Gastroesophageal sphincter (tissue), 4 donors: ENCODE data around the gene CASP5. TPM values are rescaled to one million over a fixed set of nuclear protein-coding genes. Genes with fewer than 3 reads are reported as not detected.
"Not testable (repeated sequence)": the region's sequence is repeated elsewhere in the genome, so short reads cannot be mapped to it uniquely, and the experiment has no call there.

Experiments
- ATAC-seq: fragments of 150-250 bp; one replicate; pipeline ENCODE4 v1.9.1; 2016; ENCODE audit warnings: mild to moderate bottlenecking, moderate library complexity
- H3K27ac ChIP-seq, 4 donors: fragments of 200-600 bp; sonication (generic) in 3 of 4; 1 replicate in 3 of 4; 2 replicates in 1 of 4; pipeline ENCODE4 v1.5.1; 2016 to 2019
- H3K27me3 ChIP-seq: fragments of 200-600 bp; sonication (generic); one replicate; pipeline ENCODE4 v1.5.1; 2019
- H3K36me3 ChIP-seq, 2 donors: fragments of 200-600 bp; sonication (generic); one replicate each; pipeline ENCODE4 v1.5.1; 2019; ENCODE audit warnings: control low read depth in 1 of 2
- H3K4me1 ChIP-seq, 3 donors: fragments of 200-600 bp; sonication (generic); 1 replicate in 2 of 3; 2 replicates in 1 of 3; pipeline ENCODE4 v1.5.1; 2016 to 2019; ENCODE audit warnings: control low read depth in 2 of 3
- H3K4me3 ChIP-seq, 2 donors: fragments of 200-600 bp; sonication (generic); one replicate each; pipeline ENCODE4 v1.5.1; 2019; ENCODE audit warnings: mild to moderate bottlenecking in 1 of 2, moderate library complexity in 1 of 2
- H3K9me3 ChIP-seq, 3 donors: fragments of 200-600 bp; sonication (generic); one replicate each; pipeline ENCODE4 v1.5.1; 2017 to 2019; ENCODE audit warnings: control low read depth in 2 of 3
- CTCF ChIP-seq, 4 experiments: fragments of 200-600 bp in 2 of 4; fragments of 450-650 bp in 2 of 4; sonication (generic) in 1 of 4; IDR thresholded peaks; one replicate each; pipeline ENCODE4 v1.5.1; 2017 to 2019; ENCODE audit warnings: antibody characterized with exemption in 4 of 4, mild to moderate bottlenecking in 2 of 4, moderate library complexity in 2 of 4
- EP300 ChIP-seq: sonication (generic); formaldehyde crosslinking; IDR thresholded peaks from one replicate; pipeline ENCODE4 v1.6.1; 2017; ENCODE audit warnings: antibody characterized with exemption, mild to moderate bottlenecking
- POLR2A ChIP-seq, 2 donors: fragments of 450-650 bp; IDR thresholded peaks; one replicate each; pipeline ENCODE4 v1.6.1; 2017; ENCODE audit warnings: antibody characterized with exemption in 2 of 2, mild to moderate bottlenecking in 2 of 2, moderate library complexity in 1 of 2
- POLR2AphosphoS5 ChIP-seq: sonication (generic); formaldehyde crosslinking; IDR thresholded peaks from one replicate; pipeline ENCODE4 v1.6.1; 2017; ENCODE audit warnings: antibody characterized with exemption
- WGBS, 2 donors: methylation state at CpG; one replicate each; pipeline ENCODE4 v1.1.5; 2018; ENCODE audit warnings: low coverage in 1 of 2; 5-methylcytosine and 5-hydroxymethylcytosine counted together
- total RNA-seq, 4 donors: library from RNA; depleted of rRNA; stranded (reverse); fragments of >200 nt; gene quantifications; one replicate each; pipeline ENCODE4 v1.1.0, GENCODE V29; 2016

CASP5 gene
- total RNA-seq, 4 donors from 2014 or later, result 0.67 TPM; not detected in 3

- no peak for TF ChIP-seq EP300
- TF ChIP-seq POLR2A (IDR thresholded peaks at IDR 0.05), result no peak
- no peak for TF ChIP-seq CTCF (IDR thresholded peaks at IDR 0.05)
- TF ChIP-seq POLR2AphosphoS5, result no peak
- WGBS, 2 donors, result 69 to 86% methylated on average over 1 to 2 of the region's 2 CpGs
- Histone ChIP-seq H3K4me3 (no peak overlapping the region), H3K27me3 (no peaks in the 10 kb centered on the region), H3K36me3 (no peaks in the 10 kb centered on the region), H3K27ac (no peak overlapping the region), H3K4me1 (peaks cover 0 to 6% (median 0%) of the 10 kb centered on the region in 3 donors), H3K9me3 (no peaks in the 10 kb centered on the region)
- no peak for ATAC-seq
Measured at GRCh38 chr11:105040703-105041102, 17.7 kb upstream of the CASP5 start.

GRCh38 chr11:105034813-105035620 lies 12.0 kb upstream of the CASP5 start, which contains the start of gene CASP1:
CASP1 (minus strand) TSS chr11:105035144; CDS start chr11:105035113, 31 bp downstream.
- Histone ChIP-seq H3K9me3 (no peaks in the 10 kb centered on the region), H3K27ac (peak within 1 kb of the TSS; percentile 31 to 76 (median 66)), H3K27me3 (no peaks in the 10 kb centered on the region), H3K4me3 (peak within 1 kb of the TSS; percentile 31 to 42), H3K36me3 (peaks cover 0 to 5% of the 10 kb centered on the region in 2 donors), H3K4me1 (peaks cover 0 to 4% (median 2%) of the 10 kb centered on the region in 3 donors)
- WGBS, 2 donors, result 24 to 42% methylated on average over 3 of the region's 3 CpGs
- TF ChIP-seq POLR2A (IDR thresholded peaks at IDR 0.05) (no peak), POLR2AphosphoS5 (peak; percentile 73)
- ATAC-seq, result peak; percentile 88

GRCh38 chr11:105034388-105034787 lies 11.4 kb upstream of the CASP5 start:
- Histone ChIP-seq H3K36me3 (peaks cover 0 to 12% of the 10 kb centered on the region in 2 donors), H3K4me3 (peak overlapping the region; percentile 31 to 42), H3K27ac (peak overlapping the region in 3 of 4 donors; percentile 63 to 76 (median 70))
- not testable (repeated sequence) for ATAC-seq, H3K9me3 ChIP-seq, H3K4me1 ChIP-seq, H3K27me3 ChIP-seq
- 46 to 54% methylated on average over 2 of the region's 2 CpGs for WGBS, 2 donors

- Histone ChIP-seq H3K9me3 (no peaks in the 10 kb centered on the region), H3K27me3 (no peaks in the 10 kb centered on the region), H3K4me1 (peaks cover 0 to 4% (median 2%) of the 10 kb centered on the region in 3 donors), H3K36me3 (peaks cover 0 to 18% of the 10 kb centered on the region in 2 donors), H3K27ac (peak overlapping the region in 2 of 4 donors; percentile 63 to 76), H3K4me3 (peak overlapping the region in 1 of 2 donors; percentile 42)
- 100% methylated on average over 1 of the region's 1 CpG for WGBS, 2 donors
- no peak for TF ChIP-seq CTCF (IDR thresholded peaks at IDR 0.05)
- no peak for TF ChIP-seq POLR2A (IDR thresholded peaks at IDR 0.05)
- no peak for TF ChIP-seq EP300
- TF ChIP-seq POLR2AphosphoS5, result no peak
- ATAC-seq, result no peak
Measured at GRCh38 chr11:105033781-105034180, 10.8 kb upstream of the CASP5 start.

- Histone ChIP-seq H3K36me3 (peaks cover 0 to 18% of the 10 kb centered on the region in 2 donors), H3K27me3 (no peaks in the 10 kb centered on the region), H3K4me3 (peak overlapping the region in 1 of 2 donors; percentile 42), H3K9me3 (no peaks in the 10 kb centered on the region), H3K4me1 (peaks cover 0 to 4% (median 2%) of the 10 kb centered on the region in 3 donors), H3K27ac (no peak overlapping the region)
- TF ChIP-seq EP300, result no peak
- no peak for TF ChIP-seq CTCF (IDR thresholded peaks at IDR 0.05)
- TF ChIP-seq POLR2A (IDR thresholded peaks at IDR 0.05), result no peak
- TF ChIP-seq POLR2AphosphoS5, result no peak
- 91 to 94% methylated on average over 2 to 3 of the region's 3 CpGs for WGBS, 2 donors
- peak; percentile 26 for ATAC-seq
Measured at GRCh38 chr11:105033343-105033742, 10.4 kb upstream of the CASP5 start.

- H3K4me3 ChIP-seq, result no peak overlapping the region
- no peak for ATAC-seq
- H3K27me3 ChIP-seq, result no peaks in the 10 kb centered on the region
- H3K27ac ChIP-seq, result no peak overlapping the region
- H3K4me1 ChIP-seq, result peaks cover 0 to 4% (median 2%) of the 10 kb centered on the region in 3 donors
- 80 to 89% methylated on average over 2 of the region's 2 CpGs for WGBS, 2 donors
- H3K9me3 ChIP-seq, result no peaks in the 10 kb centered on the region
- H3K36me3 ChIP-seq, result peaks cover 0 to 18% of the 10 kb centered on the region in 2 donors
- TF ChIP-seq CTCF (IDR thresholded peaks at IDR 0.05) (no peak), POLR2A (IDR thresholded peaks at IDR 0.05) (no peak), EP300 (no peak), POLR2AphosphoS5 (no peak)
Measured at GRCh38 chr11:105032495-105032894, 9.5 kb upstream of the CASP5 start.
